ENCODE measurements around the gene CEACAM18. TPM values are rescaled to one million over a fixed set of nuclear protein-coding genes. Genes with fewer than 3 reads are reported as not detected.

Gene CEACAM18
- polyA plus RNA-seq, 2 donors, result not detected

DNA sequence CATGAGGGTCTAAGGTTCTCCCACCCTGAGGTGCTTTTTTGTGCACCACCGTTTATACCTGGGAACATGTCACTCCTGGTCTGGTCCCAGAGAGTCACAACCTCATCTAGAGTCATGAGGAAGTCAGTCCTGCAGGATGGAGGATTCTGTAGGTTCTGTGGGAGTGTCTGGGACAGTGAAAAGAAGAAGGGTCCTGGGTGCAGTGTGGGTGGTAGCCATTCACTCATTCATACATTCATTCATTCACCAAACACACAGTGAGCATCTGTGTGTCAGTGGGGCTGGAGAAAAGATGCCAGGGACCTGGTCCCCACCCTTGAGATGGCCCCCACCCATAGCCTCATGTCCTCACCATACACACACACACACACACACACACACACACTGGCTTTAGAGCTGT lies 8.7 kb upstream of the CEACAM18 start:
- WGBS, 2 donors, result 64 to 66% methylated on average over 1 of the region's 1 CpG
- Histone ChIP-seq H3K4me1 (ENCODE audit: control insufficient read depth in 2 of 2, insufficient read depth in 2 of 2, low read length in 1 of 2) (no peaks in the 10 kb centered on the region), H3K4me3 (ENCODE audit: low read depth in 1 of 2, low read length in 2 of 2) (no peak overlapping the region), H3K9me3 (ENCODE audit: control insufficient read depth in 2 of 2, insufficient read depth in 1 of 2, low read depth in 1 of 2, low read length in 1 of 2) (no peaks in the 10 kb centered on the region), H3K36me3 (ENCODE audit: control insufficient read depth in 2 of 2, insufficient read depth in 2 of 2, low read length in 1 of 2) (no peaks in the 10 kb centered on the region), H3K27me3 (ENCODE audit: control insufficient read depth in 1 of 2, insufficient read depth in 2 of 2, low read length in 2 of 2) (no peaks in the 10 kb centered on the region), H3K27ac (ENCODE audit: low read depth in 2 of 2, low read length in 1 of 2) (no peak overlapping the region)

DNA sequence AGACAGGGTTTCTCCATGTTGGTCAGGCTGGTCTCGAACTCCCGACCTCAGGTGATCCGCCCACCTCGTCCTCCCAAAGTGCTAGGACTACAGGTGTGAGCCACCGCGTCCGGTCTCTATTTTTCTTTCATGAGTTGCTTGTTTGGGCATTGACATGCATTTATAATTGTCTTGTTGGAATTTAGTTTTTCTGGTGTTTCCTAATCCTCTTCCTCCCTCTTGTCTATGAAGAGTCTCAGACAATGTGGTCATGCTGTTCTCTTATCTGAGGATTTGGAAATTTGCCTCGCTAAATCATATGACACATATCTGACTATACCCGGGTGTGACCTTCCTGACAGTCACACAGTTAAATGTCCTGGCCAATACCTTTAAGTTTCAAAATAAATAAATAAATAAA lies 7.4 kb upstream of the CEACAM18 start:
- H3K4me1 ChIP-seq (ENCODE audit: control insufficient read depth in 2 of 2, insufficient read depth in 2 of 2, low read length in 1 of 2), result no peaks in the 10 kb centered on the region
- H3K9me3 ChIP-seq (ENCODE audit: control insufficient read depth in 2 of 2, insufficient read depth in 1 of 2, low read depth in 1 of 2, low read length in 1 of 2), result no peaks in the 10 kb centered on the region
- no peaks in the 10 kb centered on the region for H3K27me3 ChIP-seq (ENCODE audit: control insufficient read depth in 1 of 2, insufficient read depth in 2 of 2, low read length in 2 of 2)
- no peak overlapping the region for H3K27ac ChIP-seq (ENCODE audit: low read depth in 2 of 2, low read length in 1 of 2)
- no peak overlapping the region for H3K4me3 ChIP-seq (ENCODE audit: low read depth in 1 of 2, low read length in 2 of 2)
- no peaks in the 10 kb centered on the region for H3K36me3 ChIP-seq (ENCODE audit: control insufficient read depth in 2 of 2, insufficient read depth in 2 of 2, low read length in 1 of 2)
- WGBS, 2 donors, result 75 to 79% methylated on average over 9 of the region's 9 CpGs

DNA sequence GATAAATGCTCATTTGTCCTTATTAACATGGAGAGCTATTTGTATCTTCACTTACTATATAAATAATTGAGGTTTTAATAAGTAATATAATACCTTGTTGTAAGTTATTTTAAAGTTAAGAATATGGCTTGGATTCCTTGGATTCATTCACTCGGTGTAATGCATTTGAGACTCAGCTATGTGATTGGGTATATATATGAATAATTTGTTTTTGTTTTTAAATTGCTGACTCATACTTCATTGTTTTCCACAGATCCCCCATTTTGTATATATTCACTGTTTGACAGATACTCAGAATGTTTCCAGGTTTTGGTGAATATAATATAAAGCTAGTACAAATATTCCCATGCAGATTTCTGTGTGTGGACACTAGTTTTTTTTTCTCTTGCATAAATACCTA lies 6.8 kb upstream of the CEACAM18 start:
- WGBS, 2 donors, result 33 to 53% methylated on average over 1 of the region's 1 CpG
- H3K4me3 ChIP-seq (ENCODE audit: low read depth in 1 of 2, low read length in 2 of 2), result no peak overlapping the region

DNA sequence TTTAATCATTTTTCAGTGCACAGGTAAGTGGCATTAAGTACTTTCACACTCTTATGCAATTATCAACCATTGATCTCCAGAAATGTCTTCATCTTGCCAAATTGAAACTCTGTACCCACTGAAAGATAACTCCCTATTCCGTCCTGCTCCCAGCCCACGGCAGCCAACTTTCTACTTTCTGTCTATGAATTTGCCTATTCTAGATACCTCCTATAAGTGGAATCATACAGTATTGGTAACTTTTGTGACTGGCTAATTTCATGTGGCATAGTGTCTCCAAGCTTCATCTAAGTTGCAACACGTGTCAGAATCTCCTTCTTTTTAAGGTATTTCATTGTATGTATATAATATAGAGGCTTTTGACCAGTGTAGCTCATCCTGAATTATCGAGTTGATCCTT lies 5.7 kb upstream of the CEACAM18 start:
- WGBS, 2 donors, result 10 to 13% methylated on average over 4 of the region's 4 CpGs
- Histone ChIP-seq H3K4me1 (ENCODE audit: control insufficient read depth in 2 of 2, insufficient read depth in 2 of 2, low read length in 1 of 2) (no peaks in the 10 kb centered on the region), H3K27me3 (ENCODE audit: control insufficient read depth in 1 of 2, insufficient read depth in 2 of 2, low read length in 2 of 2) (no peaks in the 10 kb centered on the region), H3K9me3 (ENCODE audit: control insufficient read depth in 2 of 2, insufficient read depth in 1 of 2, low read depth in 1 of 2, low read length in 1 of 2) (no peaks in the 10 kb centered on the region), H3K27ac (ENCODE audit: low read depth in 2 of 2, low read length in 1 of 2) (no peak overlapping the region), H3K4me3 (ENCODE audit: low read depth in 1 of 2, low read length in 2 of 2) (no peak overlapping the region), H3K36me3 (ENCODE audit: control insufficient read depth in 2 of 2, insufficient read depth in 2 of 2, low read length in 1 of 2) (no peaks in the 10 kb centered on the region)

More for the DNA sequence above, 6.8 kb upstream of the CEACAM18 start:
- H3K36me3 ChIP-seq (ENCODE audit: control insufficient read depth in 2 of 2, insufficient read depth in 2 of 2, low read length in 1 of 2), result no peaks in the 10 kb centered on the region
- H3K27ac ChIP-seq (ENCODE audit: low read depth in 2 of 2, low read length in 1 of 2), result no peak overlapping the region
- no peaks in the 10 kb centered on the region for H3K9me3 ChIP-seq (ENCODE audit: control insufficient read depth in 2 of 2, insufficient read depth in 1 of 2, low read depth in 1 of 2, low read length in 1 of 2)
- no peaks in the 10 kb centered on the region for H3K4me1 ChIP-seq (ENCODE audit: control insufficient read depth in 2 of 2, insufficient read depth in 2 of 2, low read length in 1 of 2)
- H3K27me3 ChIP-seq (ENCODE audit: control insufficient read depth in 1 of 2, insufficient read depth in 2 of 2, low read length in 2 of 2), result no peaks in the 10 kb centered on the region

DNA sequence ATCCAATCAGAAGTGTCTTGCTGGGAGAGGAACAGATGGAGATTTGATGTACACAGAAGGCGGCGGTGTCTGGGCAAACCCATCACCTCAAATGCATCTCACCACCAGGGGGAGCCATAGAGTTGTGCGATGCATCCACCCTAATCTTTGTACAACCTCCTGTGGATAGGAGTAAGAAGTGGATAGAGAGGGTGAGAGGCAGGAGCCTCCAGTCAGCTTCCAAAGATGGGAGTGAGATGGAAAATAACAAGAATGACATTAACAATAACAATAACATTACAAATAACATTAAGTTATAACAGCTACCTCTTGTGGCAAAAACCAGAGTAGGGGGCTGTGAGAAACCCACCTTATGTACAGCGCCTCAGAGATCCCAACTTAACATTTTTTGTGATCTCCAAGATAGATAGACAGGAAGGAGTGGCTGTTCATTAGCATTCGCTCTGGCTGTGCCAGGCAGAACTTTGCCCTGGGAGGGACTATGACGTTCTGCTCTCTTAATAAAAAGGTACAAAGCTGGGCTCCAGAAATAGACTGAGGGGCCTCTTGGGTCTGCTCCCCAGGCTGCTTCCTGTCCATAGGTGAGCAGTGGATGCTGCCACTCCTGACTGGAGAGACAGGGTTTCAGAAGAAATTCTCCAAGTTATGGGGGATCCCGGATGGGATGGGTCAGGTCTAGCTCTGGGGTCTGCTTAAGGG lies 5.2 kb upstream of the CEACAM18 start:
- 32% methylated on average over 7 of the region's 7 CpGs for WGBS, 2 donors
- H3K27ac ChIP-seq (ENCODE audit: low read depth in 2 of 2, low read length in 1 of 2), result no peak overlapping the region
- H3K4me3 ChIP-seq (ENCODE audit: low read depth in 1 of 2, low read length in 2 of 2), result no peak overlapping the region
- H3K27me3 ChIP-seq (ENCODE audit: control insufficient read depth in 1 of 2, insufficient read depth in 2 of 2, low read length in 2 of 2), result no peaks in the 10 kb centered on the region
- no peaks in the 10 kb centered on the region for H3K9me3 ChIP-seq (ENCODE audit: control insufficient read depth in 2 of 2, insufficient read depth in 1 of 2, low read depth in 1 of 2, low read length in 1 of 2)
- H3K36me3 ChIP-seq (ENCODE audit: control insufficient read depth in 2 of 2, insufficient read depth in 2 of 2, low read length in 1 of 2), result no peaks in the 10 kb centered on the region
- no peaks in the 10 kb centered on the region for H3K4me1 ChIP-seq (ENCODE audit: control insufficient read depth in 2 of 2, insufficient read depth in 2 of 2, low read length in 1 of 2)

DNA sequence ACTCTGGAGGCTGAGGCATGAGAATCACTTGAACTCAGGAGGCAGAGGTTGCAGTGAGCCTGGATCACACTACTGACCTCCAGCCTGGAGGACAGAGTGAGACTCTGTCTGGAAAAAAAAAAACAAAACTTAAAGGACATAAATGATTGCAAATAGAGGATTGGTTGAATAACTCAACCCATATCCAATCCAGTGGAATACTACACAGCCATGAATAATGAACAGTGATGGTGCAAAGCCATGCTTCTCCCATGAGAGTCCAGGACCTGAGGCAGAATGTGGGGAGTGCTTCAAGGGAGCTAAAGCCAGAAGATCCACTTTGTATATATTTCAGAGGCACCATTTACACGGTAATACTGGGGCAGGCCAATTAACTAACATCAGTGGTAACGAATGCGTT lies 2.2 kb upstream of the CEACAM18 start:
- Histone ChIP-seq H3K4me3 (ENCODE audit: low read depth in 1 of 2, low read length in 2 of 2) (no peak overlapping the region), H3K27me3 (ENCODE audit: control insufficient read depth in 1 of 2, insufficient read depth in 2 of 2, low read length in 2 of 2) (no peaks in the 10 kb centered on the region), H3K9me3 (ENCODE audit: control insufficient read depth in 2 of 2, insufficient read depth in 1 of 2, low read depth in 1 of 2, low read length in 1 of 2) (no peaks in the 10 kb centered on the region), H3K27ac (ENCODE audit: low read depth in 2 of 2, low read length in 1 of 2) (no peak overlapping the region), H3K4me1 (ENCODE audit: control insufficient read depth in 2 of 2, insufficient read depth in 2 of 2, low read length in 1 of 2) (no peaks in the 10 kb centered on the region), H3K36me3 (ENCODE audit: control insufficient read depth in 2 of 2, insufficient read depth in 2 of 2, low read length in 1 of 2) (no peaks in the 10 kb centered on the region)
- WGBS, 2 donors, result 92% methylated on average over 3 of the region's 3 CpGs

DNA sequence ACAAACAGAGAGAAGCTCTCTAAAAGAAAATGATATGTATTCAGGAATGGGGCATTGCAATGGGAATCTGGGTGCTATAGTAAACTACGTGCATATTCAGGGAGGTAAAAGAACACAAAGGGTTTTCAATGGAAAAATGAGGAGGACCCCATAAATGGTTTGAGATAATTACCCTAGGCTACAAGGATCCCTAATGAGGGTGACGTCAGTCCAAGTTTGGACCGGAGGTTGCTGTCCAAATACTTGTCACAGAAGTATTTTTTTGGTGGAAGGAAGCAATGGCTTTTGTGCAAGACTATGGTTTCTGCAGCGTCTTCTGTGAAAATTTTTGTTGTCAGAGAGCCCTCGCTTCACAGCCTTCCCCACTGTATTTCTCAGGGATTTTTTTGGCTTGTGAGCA lies 995 bp upstream of the CEACAM18 start:
- WGBS, 2 donors, result 68 to 69% methylated on average over 5 of the region's 5 CpGs
- Histone ChIP-seq H3K27me3 (ENCODE audit: control insufficient read depth in 1 of 2, insufficient read depth in 2 of 2, low read length in 2 of 2) (no peaks in the 10 kb centered on the region), H3K4me3 (ENCODE audit: low read depth in 1 of 2, low read length in 2 of 2) (no peak overlapping the region), H3K9me3 (ENCODE audit: control insufficient read depth in 2 of 2, insufficient read depth in 1 of 2, low read depth in 1 of 2, low read length in 1 of 2) (no peaks in the 10 kb centered on the region), H3K36me3 (ENCODE audit: control insufficient read depth in 2 of 2, insufficient read depth in 2 of 2, low read length in 1 of 2) (no peaks in the 10 kb centered on the region), H3K4me1 (ENCODE audit: control insufficient read depth in 2 of 2, insufficient read depth in 2 of 2, low read length in 1 of 2) (no peaks in the 10 kb centered on the region), H3K27ac (ENCODE audit: low read depth in 2 of 2, low read length in 1 of 2) (no peak overlapping the region)

DNA sequence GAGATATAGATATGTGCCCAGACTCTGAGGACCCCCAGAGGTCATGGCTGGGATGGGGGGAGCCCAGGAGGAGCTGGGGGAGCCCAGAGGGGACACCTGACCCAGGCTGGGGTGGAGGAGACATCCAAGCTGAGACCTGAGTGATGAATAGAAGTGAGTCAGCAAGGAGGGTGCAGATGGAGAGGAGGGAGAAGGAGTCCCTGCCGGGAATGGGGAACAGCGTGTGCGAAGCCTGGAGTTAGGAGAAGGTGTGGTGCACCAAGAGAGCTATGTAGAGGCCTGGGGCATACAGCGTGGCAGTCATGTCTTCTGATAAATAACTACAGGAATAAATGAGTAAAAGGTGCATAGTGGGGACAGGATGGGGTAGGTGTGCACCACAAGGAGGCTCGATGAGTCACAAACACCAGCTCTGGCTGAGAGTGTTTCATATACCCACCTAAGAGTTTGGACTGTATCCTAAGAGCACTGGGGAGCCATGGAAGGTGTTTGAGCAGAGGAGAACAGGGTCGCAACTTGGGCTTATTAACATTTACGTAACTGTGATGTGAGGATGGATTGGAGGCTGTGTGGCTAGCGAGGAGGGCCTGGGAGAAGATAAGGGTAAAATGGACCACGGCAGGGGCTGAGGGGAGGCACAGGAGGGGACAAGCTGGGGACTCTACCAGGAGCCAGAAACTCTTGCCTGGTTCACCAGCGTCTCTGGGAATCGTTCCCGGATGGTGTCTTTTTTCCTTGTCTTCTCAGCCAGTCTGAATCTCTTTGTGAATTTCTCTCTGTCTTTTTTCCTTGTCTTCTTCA lies 1.4 kb downstream of the CEACAM18 start:
- Histone ChIP-seq H3K27me3 (ENCODE audit: control insufficient read depth in 1 of 2, insufficient read depth in 2 of 2, low read length in 2 of 2) (no peaks in the 10 kb centered on the region), H3K9me3 (ENCODE audit: control insufficient read depth in 2 of 2, insufficient read depth in 1 of 2, low read depth in 1 of 2, low read length in 1 of 2) (no peaks in the 10 kb centered on the region), H3K4me3 (ENCODE audit: low read depth in 1 of 2, low read length in 2 of 2) (no peak overlapping the region), H3K27ac (ENCODE audit: low read depth in 2 of 2, low read length in 1 of 2) (no peak overlapping the region), H3K4me1 (ENCODE audit: control insufficient read depth in 2 of 2, insufficient read depth in 2 of 2, low read length in 1 of 2) (no peaks in the 10 kb centered on the region), H3K36me3 (ENCODE audit: control insufficient read depth in 2 of 2, insufficient read depth in 2 of 2, low read length in 1 of 2) (no peaks in the 10 kb centered on the region)
- WGBS, 2 donors, result 80% methylated on average over 12 of the region's 12 CpGs

DNA sequence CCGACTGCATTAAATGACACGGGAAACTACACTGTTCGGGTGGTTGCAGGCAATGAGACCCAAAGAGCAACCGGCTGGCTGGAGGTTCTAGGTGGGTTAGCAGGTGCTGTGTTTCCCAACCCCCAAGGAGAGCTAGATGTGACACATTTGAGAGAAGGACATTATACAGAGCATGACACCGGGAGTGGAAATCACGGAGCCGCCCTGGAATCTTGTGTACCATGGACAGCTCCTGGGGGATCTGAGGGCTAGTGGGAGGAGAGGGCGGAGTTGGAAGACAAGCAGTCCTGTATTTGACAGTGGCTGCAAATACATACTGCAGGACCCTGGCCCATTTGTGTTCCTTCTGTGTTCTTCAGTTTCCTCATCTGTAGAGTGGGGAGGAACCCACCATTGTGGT lies 2.3 kb downstream of the CEACAM18 start:
- Histone ChIP-seq H3K27ac (ENCODE audit: low read depth in 2 of 2, low read length in 1 of 2) (no peak overlapping the region), H3K4me1 (ENCODE audit: control insufficient read depth in 2 of 2, insufficient read depth in 2 of 2, low read length in 1 of 2) (no peaks in the 10 kb centered on the region), H3K27me3 (ENCODE audit: control insufficient read depth in 1 of 2, insufficient read depth in 2 of 2, low read length in 2 of 2) (no peaks in the 10 kb centered on the region), H3K9me3 (ENCODE audit: control insufficient read depth in 2 of 2, insufficient read depth in 1 of 2, low read depth in 1 of 2, low read length in 1 of 2) (no peaks in the 10 kb centered on the region), H3K36me3 (ENCODE audit: control insufficient read depth in 2 of 2, insufficient read depth in 2 of 2, low read length in 1 of 2) (no peaks in the 10 kb centered on the region), H3K4me3 (ENCODE audit: low read depth in 1 of 2, low read length in 2 of 2) (no peak overlapping the region)
- WGBS, 2 donors, result 37 to 41% methylated on average over 8 of the region's 8 CpGs

All from esophagus (tissue), 2 donors.